ENCODE data around the gene TRIM17.

Gene TRIM17

DNA sequence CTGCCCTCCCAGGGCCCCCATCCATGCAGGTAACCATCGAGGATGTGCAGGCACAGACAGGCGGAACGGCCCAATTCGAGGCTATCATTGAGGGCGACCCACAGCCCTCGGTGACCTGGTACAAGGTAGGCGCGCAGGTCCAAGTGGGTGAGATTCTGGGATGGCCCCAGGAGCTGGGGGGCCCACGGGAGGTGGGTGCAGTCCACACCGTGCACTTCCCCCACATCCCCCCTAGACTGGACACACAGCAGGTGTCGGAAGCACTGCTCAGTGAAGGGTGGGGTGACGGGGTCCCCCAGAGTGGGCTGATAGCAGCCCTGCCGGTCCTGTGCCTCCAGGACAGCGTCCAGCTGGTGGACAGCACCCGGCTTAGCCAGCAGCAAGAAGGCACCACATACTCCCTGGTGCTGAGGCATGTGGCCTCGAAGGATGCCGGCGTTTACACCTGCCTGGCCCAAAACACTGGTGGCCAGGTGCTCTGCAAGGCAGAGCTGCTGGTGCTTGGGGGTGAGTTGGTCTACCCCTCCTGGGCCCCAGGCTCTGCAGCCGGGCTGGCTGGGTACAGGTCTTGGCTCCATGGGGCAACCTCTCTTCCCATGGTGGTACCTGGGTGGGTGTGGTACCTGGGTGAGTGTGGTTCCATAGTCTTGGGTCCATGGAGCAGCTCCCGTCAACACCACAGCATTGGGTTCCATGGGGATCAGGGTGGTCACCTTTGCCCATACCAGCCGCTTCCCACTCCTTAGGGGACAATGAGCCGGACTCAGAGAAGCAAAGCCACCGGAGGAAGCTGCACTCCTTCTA is 50.4 kb downstream of the TRIM17 start:
- no peak for FAIRE-seq

GRCh38 chr1:228365271-228366061 is 51.2 kb downstream of the TRIM17 start:
- no peak for FAIRE-seq

DNA sequence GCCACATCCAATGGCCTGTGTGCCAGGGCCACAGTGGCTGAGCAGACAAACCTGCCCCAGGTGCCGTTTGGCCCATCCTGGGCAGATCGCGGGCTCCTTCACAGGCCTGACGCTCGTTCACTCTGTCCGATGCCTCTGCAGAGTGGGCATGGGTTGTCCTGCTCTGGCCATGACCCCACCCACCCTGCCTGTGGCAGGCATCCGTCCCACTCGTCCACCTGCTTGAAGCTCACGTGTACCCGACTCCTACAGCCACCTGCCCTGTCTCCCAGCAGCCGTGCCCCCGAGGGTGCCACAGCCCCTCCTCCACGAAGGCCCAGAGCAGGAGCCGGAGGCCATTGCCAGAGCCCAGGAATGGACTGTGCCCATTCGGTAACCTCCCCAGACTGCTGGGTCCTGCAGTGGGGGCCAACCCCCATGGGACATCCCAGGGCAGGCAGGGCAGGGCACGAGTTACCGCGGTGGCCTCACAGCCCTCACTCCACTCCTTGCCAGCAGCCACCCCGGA is 51.9 kb downstream of the TRIM17 start:
- FAIRE-seq, result no peak

DNA sequence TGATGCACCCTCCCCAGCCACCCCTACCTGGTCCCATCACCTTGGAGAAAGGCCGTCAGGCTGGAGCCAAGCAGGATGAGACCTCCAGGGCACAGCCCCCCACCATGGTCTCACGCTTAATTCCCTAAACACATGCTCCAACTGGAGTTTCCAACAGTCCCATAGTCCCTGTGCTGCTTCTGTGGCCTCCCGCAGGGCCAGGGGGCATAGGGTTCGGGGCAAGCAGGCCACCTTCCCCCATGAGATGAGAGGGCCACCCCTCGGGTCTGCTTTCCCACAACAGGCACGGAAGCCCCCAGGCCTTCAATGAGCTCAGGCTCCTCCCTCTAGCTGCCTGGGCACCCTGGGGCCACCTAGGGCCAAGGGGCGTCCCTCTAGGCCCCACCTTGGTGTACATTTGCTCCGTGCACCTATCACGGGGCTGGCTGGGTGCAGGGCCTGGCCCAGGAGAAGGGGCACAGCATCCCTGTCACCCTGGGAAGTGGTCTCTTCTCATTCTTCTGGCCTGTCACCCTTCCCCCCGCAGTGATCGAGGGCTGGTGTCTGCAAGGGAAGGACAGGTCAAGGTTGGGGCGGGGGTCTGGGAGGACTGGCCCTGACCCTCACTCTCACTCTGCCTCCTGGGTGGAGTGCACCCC is 52.5 kb downstream of the TRIM17 start:
- FAIRE-seq, result no peak

GRCh38 chr1:228363686-228364067 is 53.0 kb downstream of the TRIM17 start:
- FAIRE-seq, result no peak

DNA sequence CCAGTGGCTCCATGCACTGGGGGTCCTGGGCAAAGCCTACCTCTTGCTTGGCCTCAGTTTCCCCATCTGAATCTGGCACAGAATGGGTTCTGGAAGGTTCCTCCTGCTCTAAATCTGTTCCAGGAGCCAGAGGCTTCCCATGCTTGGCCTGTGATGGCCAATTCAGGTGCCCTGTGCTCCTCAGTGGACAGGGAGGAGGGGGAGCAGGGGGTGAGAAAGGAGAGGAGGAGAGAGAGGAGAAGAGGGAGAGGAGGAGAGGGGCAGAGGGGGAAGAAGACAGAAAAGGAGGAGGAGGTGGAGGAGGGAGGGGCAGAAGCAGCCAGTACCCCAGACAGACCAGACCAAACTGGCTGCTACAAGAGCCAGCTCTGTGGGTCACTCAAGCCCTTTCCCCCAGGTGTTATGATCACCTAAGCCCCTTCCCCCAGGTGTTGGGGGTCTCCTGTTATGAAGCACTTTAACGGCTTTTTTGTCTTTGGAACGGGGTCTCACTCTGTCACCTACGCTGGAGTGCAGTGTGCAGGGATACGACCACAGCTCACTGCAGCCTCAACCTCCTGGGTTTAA is 53.7 kb downstream of the TRIM17 start:
- FAIRE-seq, result no peak

GRCh38 chr1:228362141-228362883 is 54.3 kb downstream of the TRIM17 start:
- no peak for FAIRE-seq

DNA sequence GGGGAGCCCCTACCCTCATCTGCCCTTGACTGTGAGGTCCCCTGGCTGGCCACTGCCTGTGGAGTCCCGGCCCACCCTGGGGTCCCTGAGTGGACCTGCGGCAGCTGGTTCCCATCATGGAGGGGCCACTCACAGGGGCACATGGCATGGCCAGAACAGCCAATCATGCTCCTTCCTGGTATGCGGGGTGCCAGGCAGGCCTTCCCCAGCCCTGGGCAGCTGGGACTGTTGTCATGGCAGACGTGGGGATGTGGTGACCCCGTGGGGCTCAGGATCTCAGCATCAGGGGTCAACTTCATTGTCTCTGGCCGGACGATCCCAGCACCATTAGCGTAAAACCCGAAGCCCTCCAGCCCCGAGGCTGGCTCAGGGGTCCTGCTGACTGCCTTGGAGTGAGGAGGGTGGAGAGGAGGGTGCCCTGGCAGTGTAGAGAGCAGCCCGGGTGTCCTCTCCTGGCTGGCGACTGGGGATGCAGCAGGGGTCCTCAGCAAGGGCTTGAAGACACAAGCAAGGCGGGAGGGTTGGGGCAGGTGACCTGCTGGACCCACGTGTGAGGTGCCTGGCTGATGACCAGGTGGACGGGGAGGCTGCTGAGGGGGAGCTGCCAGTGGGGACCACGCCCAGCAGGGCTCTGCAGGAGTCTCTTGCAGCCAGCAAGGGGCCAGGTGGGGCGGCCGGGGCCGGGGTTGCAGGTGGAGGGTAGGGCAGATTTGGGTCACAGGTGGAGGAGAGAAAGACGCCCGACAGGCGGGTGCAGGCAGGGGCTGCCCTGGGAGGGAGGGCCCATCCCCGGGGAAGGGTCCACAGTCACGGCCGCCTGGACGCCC is 55.1 kb downstream of the TRIM17 start:
- FAIRE-seq, result no peak

- FAIRE-seq, result no peak
These were observed 55.9 kb downstream of the TRIM17 start for GRCh38 chr1:228360533-228361313.

DNA sequence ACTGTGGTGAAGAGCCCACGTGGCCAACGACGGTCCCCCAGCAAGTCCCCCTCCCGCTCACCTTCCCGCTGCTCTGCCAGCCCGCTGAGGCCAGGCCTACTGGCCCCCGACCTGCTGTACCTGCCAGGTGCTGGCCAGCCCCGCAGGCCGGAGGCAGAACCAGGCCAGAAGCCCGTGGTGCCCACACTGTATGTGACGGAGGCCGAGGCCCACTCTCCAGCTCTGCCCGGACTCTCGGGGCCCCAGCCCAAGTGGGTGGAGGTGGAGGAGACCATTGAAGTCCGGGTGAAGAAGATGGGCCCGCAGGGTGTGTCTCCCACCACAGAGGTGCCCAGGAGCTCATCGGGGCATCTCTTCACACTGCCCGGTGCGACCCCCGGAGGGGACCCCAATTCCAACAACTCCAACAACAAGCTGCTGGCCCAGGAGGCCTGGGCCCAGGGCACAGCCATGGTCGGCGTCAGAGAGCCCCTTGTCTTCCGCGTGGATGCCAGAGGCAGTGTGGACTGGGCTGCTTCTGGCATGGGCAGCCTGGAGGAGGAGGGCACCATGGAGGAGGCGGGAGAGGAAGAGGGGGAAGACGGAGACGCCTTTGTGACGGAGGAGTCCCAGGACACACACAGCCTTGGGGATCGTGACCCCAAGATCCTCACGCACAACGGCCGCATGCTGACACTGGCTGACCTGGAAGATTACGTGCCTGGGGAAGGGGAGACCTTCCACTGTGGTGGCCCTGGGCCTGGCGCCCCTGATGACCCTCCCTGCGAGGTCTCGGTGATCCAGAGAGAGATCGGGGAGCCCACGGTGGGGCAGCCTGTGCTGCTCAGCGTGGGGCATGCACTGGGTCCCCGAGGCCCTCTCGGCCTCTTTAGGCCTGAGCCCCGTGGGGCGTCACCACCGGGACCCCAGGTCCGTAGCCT is 56.8 kb downstream of the TRIM17 start:
- FAIRE-seq, result no peak

DNA sequence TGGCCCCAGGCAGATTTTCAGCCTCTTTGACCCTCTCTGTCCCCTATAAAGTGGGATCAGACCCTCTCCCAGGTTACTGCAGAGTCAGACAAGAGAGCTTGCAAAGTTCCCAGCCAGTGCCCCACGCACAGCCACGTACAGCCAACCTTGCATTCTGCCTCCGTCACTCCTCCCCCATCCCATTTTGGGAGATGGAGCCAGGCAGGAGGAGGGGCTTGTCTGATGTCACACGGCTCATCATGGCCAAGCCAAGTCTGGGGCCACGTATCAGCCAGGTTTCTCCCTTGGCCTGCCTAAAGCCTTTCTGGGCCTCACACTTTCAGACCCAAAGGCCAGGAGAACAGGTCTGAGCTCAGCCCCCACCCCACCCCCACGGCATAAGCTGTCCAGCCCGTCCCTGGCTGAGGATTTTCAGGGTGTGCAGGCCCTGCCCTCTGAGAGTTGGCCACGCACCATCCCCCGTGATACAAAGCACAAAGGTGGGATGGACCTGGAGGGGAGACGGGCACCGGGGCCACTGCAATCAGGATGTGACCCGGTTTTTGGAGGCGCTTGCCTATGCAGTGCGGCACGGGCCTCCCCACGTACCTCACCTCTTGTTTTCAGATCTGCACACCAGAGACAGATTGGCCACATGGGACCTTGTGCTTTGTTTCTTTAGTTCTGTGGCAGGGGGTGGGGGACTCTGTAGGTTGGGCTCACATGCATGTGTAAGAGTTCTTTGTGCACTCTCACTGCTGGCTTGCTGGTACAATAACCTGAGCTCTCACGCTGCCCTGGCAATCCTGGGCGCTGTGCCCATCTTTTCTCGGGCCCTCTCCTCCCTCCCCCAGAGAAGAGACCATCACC is 57.7 kb downstream of the TRIM17 start:
- no peak for FAIRE-seq

- no peak for FAIRE-seq
These were observed 58.5 kb downstream of the TRIM17 start for GRCh38 chr1:228358039-228358763.

Data from A204.1 (cell line).